GM13976 (cell line): Measurements from ENCODE around the gene CHRNG.

Experiments used
- DNase-seq: peaks from one replicate; pipeline ENCODE4 v3.0.0; 2012; ENCODE audit warnings: low spot score
- in situ Hi-C: fragments of 300-500 bp; cut with MboI; formaldehyde crosslinking; loops from one replicate; pipeline ENCODE4 v1.12.0; 2022; ENCODE audit warnings: low sequenced_read_pairs, mixed read lengths, inconsistent platforms; ENCODE audit not compliant: unreplicated experiment
- TF ChIP-seq, protein P1 (sequence below): IDR thresholded peaks from 2 replicates; pipeline ENCODE4 v1.5.1; 2012; ENCODE audit warnings: borderline replicate concordance, mild to moderate bottlenecking; ENCODE audit not compliant: insufficient read depth; ENCODE audit errors: extremely low read depth, missing control alignments, control extremely low read depth

The CHRNG gene

DNA sequence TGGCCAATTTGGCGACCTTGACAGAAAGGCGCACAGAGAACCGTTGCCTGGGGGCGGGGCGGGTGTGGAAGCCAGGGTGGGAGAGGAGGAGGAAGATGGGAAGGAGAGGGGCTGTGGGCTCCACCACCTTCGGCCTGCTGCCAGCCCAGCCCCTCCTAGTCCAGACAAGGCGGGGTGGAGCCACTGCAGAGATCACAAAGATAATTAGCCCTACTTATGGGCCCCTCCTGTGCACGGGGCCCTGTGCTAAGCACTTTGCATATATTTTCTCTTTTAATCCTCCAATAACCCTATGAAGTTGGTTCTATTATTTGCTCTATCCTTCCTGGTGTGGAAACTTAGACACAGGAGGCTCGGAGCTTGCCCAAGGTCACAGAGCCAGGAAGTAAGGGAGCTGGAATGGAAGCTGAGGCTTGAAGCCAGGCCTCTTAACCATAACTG is 38.1 kb upstream of the CHRNG start:
- TF ChIP-seq, protein P1, sequence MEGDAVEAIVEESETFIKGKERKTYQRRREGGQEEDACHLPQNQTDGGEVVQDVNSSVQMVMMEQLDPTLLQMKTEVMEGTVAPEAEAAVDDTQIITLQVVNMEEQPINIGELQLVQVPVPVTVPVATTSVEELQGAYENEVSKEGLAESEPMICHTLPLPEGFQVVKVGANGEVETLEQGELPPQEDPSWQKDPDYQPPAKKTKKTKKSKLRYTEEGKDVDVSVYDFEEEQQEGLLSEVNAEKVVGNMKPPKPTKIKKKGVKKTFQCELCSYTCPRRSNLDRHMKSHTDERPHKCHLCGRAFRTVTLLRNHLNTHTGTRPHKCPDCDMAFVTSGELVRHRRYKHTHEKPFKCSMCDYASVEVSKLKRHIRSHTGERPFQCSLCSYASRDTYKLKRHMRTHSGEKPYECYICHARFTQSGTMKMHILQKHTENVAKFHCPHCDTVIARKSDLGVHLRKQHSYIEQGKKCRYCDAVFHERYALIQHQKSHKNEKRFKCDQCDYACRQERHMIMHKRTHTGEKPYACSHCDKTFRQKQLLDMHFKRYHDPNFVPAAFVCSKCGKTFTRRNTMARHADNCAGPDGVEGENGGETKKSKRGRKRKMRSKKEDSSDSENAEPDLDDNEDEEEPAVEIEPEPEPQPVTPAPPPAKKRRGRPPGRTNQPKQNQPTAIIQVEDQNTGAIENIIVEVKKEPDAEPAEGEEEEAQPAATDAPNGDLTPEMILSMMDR: no peak
- no peak for DNase-seq
- in situ Hi-C loops: no loop called here

DNA sequence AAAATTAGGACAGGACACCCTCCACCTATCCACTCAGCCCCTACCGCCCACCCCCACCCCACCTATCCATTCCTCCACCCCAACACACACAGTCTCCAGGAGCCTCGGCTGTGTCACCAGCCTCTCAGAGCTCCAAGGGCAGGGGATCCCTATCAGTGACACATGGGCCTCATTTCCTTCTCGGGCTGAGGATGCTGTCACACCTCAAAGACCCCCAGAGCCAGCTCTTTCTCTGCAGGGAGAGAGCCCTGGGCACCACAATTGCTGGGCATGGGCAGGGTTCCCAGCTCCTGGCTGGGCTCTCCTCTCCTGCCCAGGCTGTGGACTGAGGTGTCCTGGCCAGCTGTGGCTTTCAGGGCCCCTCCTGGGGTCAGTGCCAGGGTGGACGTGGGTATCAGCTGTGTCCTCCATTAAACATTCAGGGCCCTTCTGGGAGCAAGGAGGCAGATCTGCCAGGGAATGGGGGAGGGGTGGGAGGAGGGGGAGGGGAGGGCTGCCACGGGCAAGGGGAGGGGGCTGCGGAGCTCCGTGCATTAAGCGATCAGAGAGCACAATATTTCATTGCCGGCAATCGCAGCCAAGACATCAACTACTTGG is 37.6 kb upstream of the CHRNG start:
- in situ Hi-C loops: no loop called here
- no peak for DNase-seq
- TF ChIP-seq, protein P1: no peak

DNA sequence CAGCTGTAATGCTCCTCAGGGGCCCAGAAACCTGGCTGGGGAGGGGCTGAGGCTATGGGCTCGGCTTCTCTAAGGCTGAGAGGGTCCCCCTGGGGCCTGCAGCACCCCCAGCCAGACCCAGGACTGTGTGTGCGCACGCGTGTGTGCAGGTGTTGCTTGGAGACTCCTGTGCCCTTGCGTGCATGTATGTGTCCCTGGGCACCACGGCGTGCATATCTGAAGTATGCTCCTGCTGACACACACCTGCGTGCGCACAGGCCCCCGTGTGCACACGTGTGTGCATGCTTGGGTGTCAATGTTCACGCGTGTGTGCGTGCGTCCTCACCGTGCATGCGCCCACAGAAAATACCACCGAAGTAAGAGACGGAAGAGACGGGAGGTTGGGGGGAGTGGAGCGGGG is 37.0 kb upstream of the CHRNG start:
- TF ChIP-seq, protein P1: no peak
- in situ Hi-C loops: no loop called here
- DNase-seq: no peak

DNA sequence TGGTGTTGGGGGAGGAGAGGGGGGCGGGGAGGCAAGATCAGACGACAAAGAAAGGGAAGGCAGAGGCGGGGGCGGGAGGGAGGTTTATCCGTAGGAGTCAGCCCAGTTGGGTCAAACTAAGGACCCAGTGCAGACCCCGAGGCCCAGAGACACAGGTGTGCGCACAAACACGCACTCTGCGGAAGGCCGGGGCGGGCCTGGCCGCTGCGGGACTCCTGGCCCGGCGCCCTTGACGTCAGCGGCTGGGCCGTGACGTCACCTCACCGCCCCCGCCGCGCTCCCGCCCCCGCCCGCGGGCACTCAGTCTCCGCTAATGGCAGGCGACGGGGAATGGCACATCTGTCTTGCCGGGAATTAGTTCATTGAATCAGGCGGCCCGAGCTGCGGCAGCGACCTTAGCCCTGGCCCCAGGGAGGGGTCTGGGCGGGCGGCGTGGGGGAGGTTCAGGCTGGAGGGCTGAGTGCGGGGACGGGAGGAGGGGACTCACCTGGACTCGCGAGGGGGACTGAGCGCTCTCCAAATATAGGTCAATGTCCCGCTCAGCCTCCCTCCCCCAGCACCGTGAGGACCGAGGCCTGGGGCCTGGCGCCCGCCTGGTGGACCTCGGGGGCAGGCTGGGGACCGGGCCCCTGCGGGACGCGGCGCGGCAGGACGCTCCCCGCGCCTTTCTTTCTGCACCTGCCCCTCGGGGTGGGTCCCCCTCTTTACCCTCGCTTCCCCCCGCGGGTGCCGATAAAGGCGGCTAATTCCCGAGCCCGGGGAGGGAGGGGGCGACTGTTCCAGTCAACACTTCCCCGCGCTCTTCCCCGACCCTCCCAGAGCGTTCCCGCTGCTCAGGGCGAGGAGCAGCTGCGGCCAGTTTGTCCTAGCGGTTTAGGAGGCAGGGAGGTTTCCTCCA is 36.3 kb upstream of the CHRNG start:
- in situ Hi-C loops: no loop called here
- DNase-seq: peak; percentile 62
- TF ChIP-seq, protein P1: no peak

DNA sequence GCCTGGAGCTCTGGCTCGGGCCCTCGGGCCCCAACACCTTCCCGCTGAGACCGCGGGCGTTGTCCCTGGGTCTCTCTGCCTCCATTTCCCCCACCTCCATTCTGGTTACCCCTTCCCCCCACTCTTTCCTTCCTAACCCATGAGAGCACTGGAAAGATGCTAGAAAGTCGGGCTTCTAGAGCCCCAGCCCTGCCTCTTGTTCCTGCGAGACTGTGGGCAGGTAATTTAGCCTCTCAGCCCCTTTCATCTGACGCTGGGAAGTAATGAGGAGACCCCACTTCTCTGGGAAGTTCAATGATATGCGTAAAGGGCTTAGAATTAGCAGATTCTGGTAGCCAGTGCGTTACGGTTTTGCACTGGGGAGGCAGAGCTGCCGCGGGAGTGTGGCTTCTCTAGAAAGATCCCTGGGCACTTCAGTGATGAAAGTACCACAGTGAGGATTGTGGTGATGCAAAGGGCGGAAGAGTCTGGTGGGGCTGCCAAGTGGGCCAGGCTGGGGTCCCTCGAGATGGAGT is 35.6 kb upstream of the CHRNG start:
- TF ChIP-seq, protein P1: no peak
- in situ Hi-C loops: no loop called here
- no peak for DNase-seq

DNA sequence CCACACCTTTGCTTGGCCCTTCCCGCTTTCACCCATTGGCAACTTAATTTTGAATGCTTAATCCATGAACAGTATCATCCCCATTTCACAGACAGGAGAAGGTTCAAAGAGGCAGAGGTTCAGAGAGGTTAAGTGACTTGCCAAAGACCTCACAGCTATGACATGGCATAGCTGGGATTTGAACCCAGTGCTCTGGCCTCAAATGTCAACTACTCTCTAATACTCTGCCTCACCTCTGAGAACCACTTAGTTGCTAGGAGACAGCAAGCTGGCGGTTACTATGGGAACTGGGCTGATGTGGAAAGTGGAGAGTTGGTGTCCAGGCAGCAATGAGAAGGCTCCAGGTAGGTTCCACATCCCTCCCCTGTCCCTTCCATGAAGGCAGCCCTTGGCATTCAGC is 35.1 kb upstream of the CHRNG start:
- in situ Hi-C loops: no loop called here
- no peak for DNase-seq
- TF ChIP-seq, protein P1: no peak
